A549 (cell line): ENCODE results near the gene MYADML2. TPM values are rescaled to one million over a fixed set of nuclear protein-coding genes. Genes with fewer than 3 reads are reported as not detected.

Source experiments
- ATAC-seq, 2 experiments: fragments of 200-7000 bp in 1 of 2; fragments of >200 bp in 1 of 2; cut with Nextera tagmentation in 1 of 2; cut with Tn5 transposase in 1 of 2; 3 replicates each; pipeline versions ENCODE4 v1.8.0 to v1.9.1; 2018 to 2020; ENCODE audit warnings: mild to moderate bottlenecking in 1 of 2, moderate library complexity in 1 of 2
- CTCF ChIA-PET: fragments of 300-600 bp; sonication (Branson Sonifier 250); formaldehyde crosslinking; extraction: SDS; loops from one replicate; lab custom pipeline; 2021; ENCODE audit warnings: antibody characterized with exemption, inconsistent platforms; lab: Yijun Ruan, JAX
- POLR2A ChIA-PET: fragments of 350-600 bp; formaldehyde crosslinking; extraction: SDS; loops from one replicate; lab custom pipeline; 2021; ENCODE audit warnings: antibody characterized with exemption, inconsistent platforms; lab: Yijun Ruan, JAX
- DNase-seq, 2 experiments: peaks; one replicate each; pipeline versions ENCODE4 v3.0.0 to v3.0.0-alpha.2; 2011 to 2016; ENCODE audit warnings: low read depth in 1 of 2, low spot score in 1 of 2
- FAIRE-seq: peaks from 2 replicates; lab custom pipeline; 2011; peaks lifted over from hg19 to GRCh38; lab: Jason Lieb, UNC
- H3K27ac ChIP-seq, 2 experiments: fragments of >200 bp; sonication (Bioruptor Twin); formaldehyde crosslinking; 3 replicates each; pipeline ENCODE4 v1.5.1; 2016 to 2017
- H3K4me1 ChIP-seq: fragments of >200 bp; sonication (Bioruptor Twin); formaldehyde crosslinking; 3 replicates; pipeline ENCODE4 v1.6.1; 2016
- H3K4me2 ChIP-seq: fragments of >200 bp; sonication (Bioruptor Twin); formaldehyde crosslinking; 3 replicates; pipeline ENCODE4 v1.6.1; 2016
- H3K4me3 ChIP-seq: fragments of >200 bp; sonication (Bioruptor Twin); formaldehyde crosslinking; 3 replicates; pipeline ENCODE4 v1.5.1; 2016
- H3K9me3 ChIP-seq: fragments of >200 bp; sonication (Bioruptor Twin); formaldehyde crosslinking; 3 replicates; pipeline ENCODE4 v1.6.1; 2016
- CBX2 ChIP-seq: fragments of 200-600 bp; sonication (generic); IDR thresholded peaks from 2 replicates; pipeline ENCODE4 v1.6.1; 2016; ENCODE audit warnings: low read depth, mild to moderate bottlenecking, borderline replicate concordance
- CTCF ChIP-seq: fragments of >200 bp; sonication (Bioruptor Twin); formaldehyde crosslinking; IDR thresholded peaks from 3 replicates; pipeline ENCODE4 v1.5.1; 2016
- EHMT2 ChIP-seq: fragments of 200-600 bp; sonication (generic); IDR thresholded peaks from 2 replicates; pipeline ENCODE4 v1.6.1; 2016; ENCODE audit warnings: antibody characterized with exemption, low read depth, mild to moderate bottlenecking, moderate library complexity
- FOSL2 ChIP-seq, 2 experiments: fragments of 450-650 bp in 1 of 2; fragments of >200 bp in 1 of 2; sonication (Bioruptor Twin) in 1 of 2; formaldehyde crosslinking; IDR thresholded peaks; 2 replicates each; pipeline versions ENCODE4 v1.5.0 to v1.6.1; 2016 to 2020; ENCODE audit warnings: mild to moderate bottlenecking in 1 of 2, moderate library complexity in 1 of 2
- JUN ChIP-seq, 2 experiments: fragments of >200 bp; sonication (Bioruptor Twin); formaldehyde crosslinking; IDR thresholded peaks; 2 replicates in 1 of 2; 3 replicates in 1 of 2; pipeline ENCODE4 v1.6.1; 2016 to 2017
- KDM1A ChIP-seq: fragments of 200-600 bp; sonication (generic); IDR thresholded peaks from 2 replicates; pipeline ENCODE4 v1.6.1; 2016; ENCODE audit warnings: low read depth, mild to moderate bottlenecking
- PBX3 ChIP-seq: IDR thresholded peaks from 2 replicates; pipeline ENCODE4 v1.6.1; 2012
- POLR2A ChIP-seq: IDR thresholded peaks from 2 replicates; pipeline ENCODE4 v1.6.1; 2012; ENCODE audit warnings: mild to moderate bottlenecking, low read length
- RAD21 ChIP-seq, 2 experiments: fragments of >200 bp in 1 of 2; sonication (Bioruptor Twin) in 1 of 2; formaldehyde crosslinking in 1 of 2; IDR thresholded peaks in 1 of 2; conservative IDR thresholded peaks in 1 of 2; 2 replicates in 1 of 2; 3 replicates in 1 of 2; pipeline ENCODE4 v1.6.1; 2012 to 2018; ENCODE audit warnings: inconsistent platforms in 1 of 2
- REST ChIP-seq: fragments of 200-600 bp; sonication (generic); IDR thresholded peaks from 2 replicates; pipeline ENCODE4 v1.6.1; 2016; ENCODE audit warnings: antibody characterized with exemption, mild to moderate bottlenecking, moderate library complexity
- SMC3 ChIP-seq: fragments of >200 bp; sonication (Bioruptor Twin); formaldehyde crosslinking; IDR thresholded peaks from 3 replicates; pipeline ENCODE4 v1.6.1; 2018; ENCODE audit warnings: inconsistent platforms
- TP53 ChIP-seq: fragments of 250-450 bp; sonication (Bioruptor Pico); IDR thresholded peaks from 2 replicates; pipeline ENCODE4 v1.5.0; 2021; ENCODE audit warnings: mild to moderate bottlenecking, moderate library complexity
- USF2 ChIP-seq: fragments of 450-650 bp; IDR thresholded peaks from 2 replicates; pipeline ENCODE4 v1.6.1; 2014; ENCODE audit warnings: antibody characterized with exemption
- ZSCAN20 ChIP-seq: fragments of 250-450 bp; sonication (Bioruptor Pico); IDR thresholded peaks from 2 replicates; pipeline ENCODE4 v1.8.0; 2022; ENCODE audit warnings: mild to moderate bottlenecking, moderate library complexity
- WGBS: methylation state at CpG from one replicate; pipeline ENCODE4 v1.1.6; 2017; ENCODE audit errors: missing lambda C conversion rate; 5-methylcytosine and 5-hydroxymethylcytosine counted together
- polyA plus RNA-seq, 4 experiments: library from polyadenylated mRNA; depleted of rRNA in 3 of 4; stranded (reverse); fragments of >200 nt; fragmentation: RNase III in 1 of 4; extraction: RNeasy Plus Mini Kit Qiagen cat#74134 plus additional on column Dnase treatment in 1 of 4; gene quantifications; 2 replicates in 3 of 4; 3 replicates in 1 of 4; pipeline ENCODE4 v1.2.3, GENCODE V29; 2011 to 2017

The MYADML2 gene
- polyA plus RNA-seq, 2 of the 4 experiments (the other 2 are of a cell fraction): not detected

- no peak for DNase-seq
- no peak for TF ChIP-seq SMC3
- TF ChIP-seq POLR2A: 0 out of 2 replicates have a peak, but pooled peaks have one; percentile 8
- TF ChIP-seq FOSL2 (IDR thresholded peaks at IDR 0.05): no peak
- no peak for TF ChIP-seq FOSL2 (CRISPR knock-in tag; IDR thresholded peaks at IDR 0.05)
- no peak for TF ChIP-seq TP53 (CRISPR knock-in tag)
- TF ChIP-seq CTCF: no peak
- TF ChIP-seq JUN (IDR thresholded peaks at IDR 0.05): peak in 1 of 2 experiments; percentile 28; a peak in 1 of 5 replicates
- TF ChIP-seq KDM1A: no peak
- peak; percentile 61; the same call in 1 of the 2 replicates for TF ChIP-seq PBX3
- H3K4me3 ChIP-seq: no peak overlapping the region
- H3K4me1 ChIP-seq: peaks cover 21% of the 10 kb centered on the region
- ChIA-PET POLR2A (no interaction called here), CTCF (interaction anchor here (0.7 to 12.8 kb wide), 5 partner anchors 13 to 106 kb away, joined by 4 to 99 read pairs (median 5); partner anchors contain the start of genes DCXR and NOTUM)
- no peak overlapping the region for H3K4me2 ChIP-seq
- no peak for FAIRE-seq
- no peaks in the 10 kb centered on the region for H3K9me3 ChIP-seq
- 64% methylated on average over 12 of the region's 15 CpGs for WGBS
- ATAC-seq: no peak
- H3K27ac ChIP-seq: no peak overlapping the region
These were observed 15.3 kb downstream of the MYADML2 start for GRCh38 chr17:81931557-81932332.

GRCh38 chr17:81931189-81931556 lies 15.9 kb downstream of the MYADML2 start:
- Histone ChIP-seq H3K4me2 (no peak overlapping the region), H3K9me3 (no peaks in the 10 kb centered on the region), H3K4me1 (peaks cover 17% of the 10 kb centered on the region), H3K27ac (no peak overlapping the region), H3K4me3 (no peak overlapping the region)
- TF ChIP-seq PBX3 (no peak), CBX2 (no peak), EHMT2 (no peak), ZSCAN20 (CRISPR knock-in tag) (no peak), USF2 (no peak), TP53 (CRISPR knock-in tag) (no peak)
- CTCF ChIA-PET: interaction anchor here (1.3 to 12.8 kb wide), 5 partner anchors 23 to 106 kb away, joined by 4 to 99 read pairs (median 5); partner anchors contain the start of genes DCXR and NOTUM
- ATAC-seq: no peak
- no peak for DNase-seq
- WGBS: 87% methylated on average over 13 of the region's 13 CpGs
- FAIRE-seq: no peak
- POLR2A ChIA-PET: no interaction called here

DNA sequence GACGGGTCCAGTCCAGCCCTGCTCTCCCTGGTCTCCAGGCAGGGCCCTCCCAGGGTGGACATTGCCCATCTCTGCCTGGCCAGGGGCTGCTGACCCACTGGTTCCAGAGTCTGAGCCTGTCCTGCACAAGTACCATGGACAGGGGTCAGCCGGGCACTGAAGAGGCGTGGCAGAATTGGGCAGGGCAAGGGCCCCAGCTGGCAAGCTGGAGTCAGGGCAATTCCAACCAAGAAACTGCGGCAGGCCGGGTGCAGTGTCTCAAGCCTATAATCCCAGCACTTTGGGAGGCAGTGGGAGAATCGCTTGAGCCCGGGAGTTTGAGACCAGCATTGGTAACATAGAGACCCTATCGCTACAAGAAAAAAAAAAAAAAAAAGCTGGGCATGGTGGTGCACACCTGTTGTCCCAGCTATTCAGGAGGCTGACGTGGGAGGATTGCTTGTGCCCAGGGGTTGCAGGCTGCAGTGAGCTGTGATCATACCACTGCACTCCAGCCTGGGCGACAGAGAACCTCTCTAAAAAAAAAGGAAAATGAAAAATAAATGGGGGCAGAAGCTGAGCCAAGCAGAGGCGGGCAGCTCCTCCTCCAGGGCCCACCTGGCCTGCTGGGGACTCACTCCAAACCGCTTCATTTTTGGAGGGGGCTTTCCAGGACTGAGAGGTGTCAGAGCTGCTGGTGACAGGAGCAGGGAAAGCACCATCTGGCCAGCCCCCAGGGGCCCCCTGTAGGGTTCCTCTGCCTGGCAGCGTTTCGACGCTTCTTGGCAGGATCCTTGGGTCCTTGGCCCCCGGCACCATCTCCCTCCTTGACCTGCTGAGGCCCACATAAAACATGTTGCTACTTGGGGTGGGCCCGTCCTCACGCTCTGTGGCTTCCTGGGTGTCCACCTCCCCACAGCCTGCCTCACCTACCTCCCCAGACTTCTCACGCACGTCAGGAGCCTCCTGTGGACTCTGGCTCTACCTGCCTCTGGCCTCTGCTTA lies 16.6 kb downstream of the MYADML2 start:
- FAIRE-seq (no peak), ATAC-seq (no peak), DNase-seq (no peak)
- Histone ChIP-seq H3K27ac (no peak overlapping the region), H3K9me3 (no peaks in the 10 kb centered on the region), H3K4me1 (peaks cover 17% of the 10 kb centered on the region), H3K4me2 (no peak overlapping the region), H3K4me3 (no peak overlapping the region)
- ChIA-PET POLR2A (no interaction called here), CTCF (interaction anchor here (1.0 to 12.8 kb wide), 10 partner anchors 9 to 196 kb away, joined by 4 to 99 read pairs (median 5); partner anchors contain the start of genes DCXR and NOTUM)
- 91% methylated on average over 18 of the region's 20 CpGs for WGBS
- TF ChIP-seq REST: peak; percentile 88
- TF ChIP-seq RAD21 (conservative IDR thresholded peaks at IDR 0.05 in 1 of 2, IDR thresholded peaks at IDR 0.05 in 1 of 2): no peak
- TF ChIP-seq JUN (IDR thresholded peaks at IDR 0.05): no peak
